Inferior parietal cortex (tissue), 1 donor: ENCODE results near the gene SEMA5B.

Experiments
- DNase-seq: peaks from one replicate; pipeline ENCODE4 v3.0.0-alpha.2; 2016; ENCODE audit errors: extremely low spot score

The SEMA5B gene

DNA sequence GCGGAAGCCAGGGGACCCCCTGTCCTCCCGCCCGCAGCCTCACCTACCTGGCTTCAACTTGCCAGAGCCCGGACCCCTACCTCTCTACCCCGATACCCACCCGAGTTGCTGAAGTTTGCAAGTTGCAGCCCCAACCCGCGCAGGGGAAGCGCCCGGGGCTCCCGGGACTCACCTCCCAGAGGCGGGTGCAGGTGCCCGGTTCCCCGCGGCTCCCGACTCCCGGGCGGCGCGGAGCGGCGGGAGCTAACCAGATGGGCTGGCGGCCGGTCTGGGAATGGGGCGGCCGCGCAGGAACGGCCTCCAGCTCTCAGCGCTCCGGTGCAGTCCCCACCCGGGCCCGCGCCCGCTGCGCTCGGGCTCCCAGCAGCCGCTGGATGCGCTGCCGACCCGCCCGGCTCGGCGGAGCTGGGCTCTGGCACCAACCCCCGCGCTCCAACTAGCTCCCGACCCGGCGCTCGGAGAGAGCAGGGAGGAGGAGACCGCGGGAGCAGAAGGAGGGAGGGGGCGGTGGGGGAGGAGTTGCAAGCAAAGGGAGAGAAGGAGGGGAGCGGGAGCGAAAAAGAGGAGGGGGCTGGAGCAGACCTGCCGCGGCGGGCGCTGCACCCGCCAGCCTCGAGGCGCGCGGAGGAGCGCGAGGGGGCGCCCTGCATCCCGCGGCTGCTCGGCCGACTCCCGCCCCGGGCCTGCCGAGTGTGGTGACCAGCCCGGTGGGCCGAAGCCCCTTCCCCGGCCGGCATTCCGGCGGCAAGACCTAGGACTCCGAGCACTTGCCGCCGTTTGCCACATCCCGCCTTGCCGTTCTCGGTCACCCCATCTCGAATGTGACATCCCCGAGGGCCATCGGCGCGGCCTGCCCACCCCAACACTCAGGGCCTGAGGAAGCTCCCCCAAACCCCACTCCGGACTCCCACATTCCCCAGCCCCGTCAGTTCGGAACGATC, at the start of gene SEMA5B:
TSS of gene SEMA5B (minus strand) at position 472 of the 941 bp plus-strand sequence. CDS start 66,500 bp downstream, outside the sequence.
- DNase-seq, result no peak

GRCh38 chr3:123076496-123077418, 49.2 kb upstream of the SEMA5B start:
- DNase-seq, result peak; percentile 37

GRCh38 chr3:123076112-123076495, 48.5 kb upstream of the SEMA5B start:
- DNase-seq, result no peak

GRCh38 chr3:123075359-123075758, 47.8 kb upstream of the SEMA5B start:
- DNase-seq, result no peak

- DNase-seq, result no peak
These were observed 45.0 kb upstream of the SEMA5B start for GRCh38 chr3:123072564-123072963.

- DNase-seq, result no peak
These were observed 44.6 kb upstream of the SEMA5B start for GRCh38 chr3:123072152-123072551.

DNA sequence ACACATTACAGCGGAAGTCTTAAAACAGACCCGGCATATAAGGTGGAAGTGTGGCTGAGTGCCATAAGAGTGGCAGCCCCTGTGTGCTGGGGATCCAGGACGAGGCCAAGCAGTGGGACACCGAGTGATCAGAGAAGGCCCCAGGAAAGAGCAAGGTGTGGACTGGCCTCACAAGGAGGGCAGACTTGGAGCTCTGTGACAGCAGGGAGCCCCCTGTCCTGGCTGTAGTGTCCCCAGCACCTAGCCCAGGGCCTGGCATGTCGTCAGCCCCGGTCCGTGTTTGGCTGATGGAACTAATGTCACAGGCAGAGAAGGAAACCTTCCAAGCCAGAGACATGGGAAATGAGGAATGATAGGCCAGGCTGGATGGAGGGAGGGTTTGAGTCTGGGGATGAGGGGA, 44.0 kb upstream of the SEMA5B start:
- DNase-seq, result no peak

DNA sequence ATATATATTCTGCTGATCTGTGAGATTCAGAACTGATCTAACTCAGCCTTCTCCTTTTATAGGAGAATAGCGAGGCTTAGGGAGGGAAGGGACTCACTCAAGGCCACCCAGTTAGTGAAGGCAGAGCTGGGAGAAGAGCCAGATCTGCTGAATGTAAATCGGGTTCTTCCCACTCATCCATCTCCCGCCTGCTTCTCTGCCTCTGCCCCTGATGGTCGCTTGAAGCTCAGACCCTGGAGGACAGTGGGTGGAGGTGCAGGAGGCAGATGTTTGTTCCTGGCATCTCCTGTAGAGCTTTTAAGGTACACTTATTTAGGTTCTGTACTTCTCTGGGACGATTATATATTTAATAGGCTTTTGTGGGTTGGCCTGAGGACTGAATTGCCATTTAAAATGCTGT, 43.6 kb upstream of the SEMA5B start:
- DNase-seq, result no peak

DNA sequence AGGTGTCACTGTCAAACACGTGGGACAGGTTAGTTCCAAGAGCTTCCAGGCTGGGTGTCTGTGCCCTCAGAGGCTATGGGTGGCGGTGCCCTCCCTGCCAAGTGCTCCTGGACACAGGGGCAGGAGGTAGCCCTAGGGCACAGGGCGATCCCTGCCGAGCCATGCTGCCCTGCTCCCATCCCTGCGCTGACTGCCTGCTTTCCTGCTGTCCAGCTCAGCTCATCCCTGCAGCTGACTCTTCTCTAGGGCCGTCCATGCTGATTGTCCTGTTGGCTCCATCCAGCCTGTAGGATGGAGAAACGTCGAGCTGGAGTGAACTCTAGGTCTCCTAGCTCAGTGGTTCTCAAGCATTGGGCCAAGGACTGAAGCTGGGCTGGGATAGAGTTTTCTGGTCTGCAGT, 42.9 kb upstream of the SEMA5B start:
- no peak for DNase-seq

GRCh38 chr3:123068601-123069381, 41.2 kb upstream of the SEMA5B start:
- DNase-seq, result no peak

DNA sequence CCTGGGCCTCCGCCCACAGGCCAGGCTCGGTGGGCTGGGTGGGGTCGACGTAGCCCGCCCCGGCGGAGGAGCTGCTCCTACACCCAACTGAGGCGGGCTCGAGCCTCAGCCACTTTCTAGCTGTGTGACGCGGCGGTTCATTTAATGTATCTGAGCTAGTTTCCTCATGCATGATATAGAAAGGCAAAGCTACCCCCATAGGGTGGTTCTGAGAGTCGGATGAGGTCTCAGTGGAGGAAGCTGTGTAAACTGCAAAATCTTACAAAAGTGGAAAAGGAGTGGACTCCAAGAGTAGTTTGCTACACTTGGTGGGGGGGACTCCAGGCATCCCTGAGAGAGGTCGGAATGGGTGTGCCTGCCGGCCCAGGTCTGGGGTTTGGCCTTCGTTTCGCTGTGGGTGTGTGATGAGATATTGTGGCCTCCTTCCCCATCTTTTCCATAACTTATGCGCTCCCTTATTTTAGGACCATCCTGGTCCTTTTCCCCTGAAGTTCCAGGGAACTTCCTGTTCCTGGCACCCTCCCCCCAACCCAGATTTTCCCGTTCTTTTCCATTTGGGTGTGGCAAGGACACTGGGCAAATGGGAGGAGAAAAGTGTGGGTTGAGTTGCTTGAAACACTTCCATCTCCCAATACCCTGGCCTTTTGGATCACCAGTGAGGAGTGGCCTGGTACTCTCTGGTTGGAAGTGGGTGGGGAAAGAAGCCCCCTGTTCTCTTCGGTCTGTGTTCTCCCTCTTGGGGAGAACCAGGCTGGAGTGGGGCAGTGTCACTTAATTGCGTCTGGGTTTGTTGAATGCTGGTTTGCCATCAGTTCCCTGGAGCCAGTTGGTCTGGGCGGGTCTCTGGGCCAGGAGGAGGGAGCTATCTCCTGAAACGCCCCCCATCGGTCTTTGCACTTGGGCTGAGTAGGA, 40.4 kb upstream of the SEMA5B start:
- no peak for DNase-seq

DNA sequence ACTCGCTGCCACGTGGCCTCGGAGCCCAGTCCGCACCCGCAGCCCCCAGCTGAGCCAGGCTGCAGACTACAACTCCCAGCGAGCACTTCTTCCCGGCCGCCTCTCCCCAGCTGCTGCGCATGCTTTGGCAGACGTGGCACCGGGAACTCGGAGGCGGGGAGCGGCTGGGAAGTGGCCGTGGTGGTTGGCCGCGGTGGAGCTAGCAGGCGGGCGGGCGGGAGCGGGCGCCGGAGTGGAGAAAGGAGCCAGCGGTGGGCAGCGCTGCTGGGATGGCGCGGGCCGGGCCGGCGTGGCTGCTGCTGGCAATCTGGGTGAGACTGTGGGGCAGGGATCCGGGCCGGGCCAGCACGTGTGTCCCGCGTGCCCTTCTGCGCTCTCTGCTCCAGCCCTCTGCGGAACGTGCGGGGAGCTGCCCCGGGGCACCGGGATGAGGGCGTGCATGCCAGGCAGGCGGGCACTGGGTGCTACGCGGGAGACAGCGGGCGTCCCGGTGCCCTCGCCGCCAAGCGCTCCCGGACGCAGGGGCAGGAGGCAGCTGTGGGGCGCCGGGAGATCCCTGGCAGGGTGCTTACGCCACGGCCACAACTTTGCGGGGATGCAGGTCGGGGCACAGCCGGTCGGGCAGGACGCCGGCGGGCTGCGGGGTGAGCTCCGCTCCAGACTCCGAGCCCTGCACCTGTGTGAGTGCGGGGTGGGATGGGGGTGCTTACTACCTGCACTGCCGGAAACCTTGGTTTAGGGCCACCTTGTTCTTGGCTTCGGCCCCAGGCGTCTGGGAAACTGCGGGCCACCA, 39.5 kb upstream of the SEMA5B start, which contains the start of gene PDIA5:
TSS of gene PDIA5 (plus strand) at position 130 of the 793 bp plus-strand sequence. CDS start at position 270, 140 bp downstream.
- peak; percentile 85 for DNase-seq

- DNase-seq, result no peak
These were observed 39.0 kb upstream of the SEMA5B start for GRCh38 chr3:123066599-123066895.

DNA sequence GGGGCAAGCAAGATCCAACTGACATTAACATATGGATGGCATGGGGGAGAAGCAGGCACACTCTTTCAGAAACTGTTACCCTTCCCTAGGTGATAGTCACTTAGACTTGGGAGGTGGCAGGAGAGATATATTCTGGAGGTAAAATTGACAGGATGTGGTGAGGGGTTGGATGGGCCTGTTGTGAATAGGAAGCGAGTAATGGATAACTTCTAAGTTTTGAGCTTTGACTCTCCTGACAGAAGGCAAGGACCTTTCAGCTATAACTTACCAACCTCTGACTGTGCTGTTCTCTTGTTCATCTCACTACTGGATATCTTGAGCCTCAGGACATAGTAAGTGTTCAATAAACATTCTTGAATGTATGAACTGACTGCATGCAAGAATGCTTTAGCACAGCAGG, 37.4 kb upstream of the SEMA5B start:
- DNase-seq, result no peak

DNA sequence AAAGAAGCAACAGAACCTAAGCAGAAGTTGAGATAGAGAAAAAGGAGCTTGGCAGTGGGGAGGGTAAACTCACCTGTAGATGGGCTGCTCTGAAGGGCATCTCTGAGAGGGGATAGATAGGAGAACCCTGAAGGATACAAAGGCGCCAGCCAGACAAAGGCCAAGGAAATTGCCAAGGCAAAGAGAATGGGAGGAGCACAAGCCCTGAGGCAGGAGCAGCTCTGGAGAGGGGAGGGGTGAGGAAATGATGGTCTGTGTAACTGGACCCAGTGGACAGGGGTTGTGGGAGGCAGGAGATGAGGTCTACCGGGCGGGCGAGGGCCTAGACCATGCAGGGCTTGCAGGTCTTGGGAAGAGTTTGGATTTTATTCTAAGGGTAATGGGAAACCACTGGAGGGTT, 36.9 kb upstream of the SEMA5B start:
- no peak for DNase-seq

DNA sequence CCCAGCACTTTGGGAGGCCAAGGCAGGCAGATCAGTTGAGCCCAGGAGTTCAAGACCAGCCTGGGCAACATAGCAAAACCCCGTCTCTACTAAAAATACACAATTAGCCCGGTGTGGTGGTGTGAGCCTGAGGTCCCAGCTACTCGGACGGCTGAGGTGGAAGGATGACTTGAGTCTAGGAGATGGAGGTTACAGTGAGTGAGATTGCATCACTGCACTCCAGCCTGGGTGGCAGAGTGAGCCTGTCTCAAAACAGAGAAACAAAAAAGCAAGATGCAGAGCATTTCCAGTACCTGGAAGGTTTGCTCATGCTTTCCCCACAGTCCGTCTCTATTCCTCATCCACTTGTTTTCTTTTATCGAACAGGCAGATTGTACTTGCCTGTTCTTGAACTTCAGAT, 35.5 kb upstream of the SEMA5B start:
- no peak for DNase-seq

GRCh38 chr3:123061856-123062255, 34.3 kb upstream of the SEMA5B start:
- no peak for DNase-seq

GRCh38 chr3:123060054-123060453, 32.5 kb upstream of the SEMA5B start:
- no peak for DNase-seq

- DNase-seq, result no peak
These were observed 30.9 kb upstream of the SEMA5B start for GRCh38 chr3:123058505-123058904.

DNA sequence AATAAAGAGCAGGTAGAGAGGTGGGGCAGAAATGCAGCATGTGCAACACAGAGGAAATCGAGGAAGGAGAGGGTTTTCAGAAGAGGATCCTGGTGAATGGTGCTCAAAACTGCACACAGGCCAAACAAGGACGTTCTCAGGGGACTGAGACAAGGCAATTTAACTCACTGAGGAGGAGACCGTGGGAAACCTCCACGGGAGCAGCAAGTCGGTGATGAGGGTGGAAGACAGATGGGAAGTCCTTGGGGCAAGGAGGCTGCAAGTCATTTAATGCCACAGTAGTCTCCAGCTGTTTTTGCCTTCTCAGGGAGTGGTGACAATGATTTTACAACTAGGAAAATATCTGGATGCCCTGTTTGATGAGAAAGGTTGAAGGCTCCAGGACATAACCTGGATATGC, 27.8 kb upstream of the SEMA5B start:
- no peak for DNase-seq
